Stimulated activated CD4-positive, alpha-beta T cell treated with anti-CD3 and anti-CD28 coated beads, Interleukin-4, amount 100 ng/mL, for 1 hour (primary cell): Measurements from ENCODE around the gene RAD9A.
A peak's percentile ranks its signal among the peaks of the same experiment; 100 is the strongest.

Experiments
- DNase-seq: peaks from one replicate; pipeline ENCODE4 v3.0.0-alpha.2; 2020

The RAD9A gene

DNA sequence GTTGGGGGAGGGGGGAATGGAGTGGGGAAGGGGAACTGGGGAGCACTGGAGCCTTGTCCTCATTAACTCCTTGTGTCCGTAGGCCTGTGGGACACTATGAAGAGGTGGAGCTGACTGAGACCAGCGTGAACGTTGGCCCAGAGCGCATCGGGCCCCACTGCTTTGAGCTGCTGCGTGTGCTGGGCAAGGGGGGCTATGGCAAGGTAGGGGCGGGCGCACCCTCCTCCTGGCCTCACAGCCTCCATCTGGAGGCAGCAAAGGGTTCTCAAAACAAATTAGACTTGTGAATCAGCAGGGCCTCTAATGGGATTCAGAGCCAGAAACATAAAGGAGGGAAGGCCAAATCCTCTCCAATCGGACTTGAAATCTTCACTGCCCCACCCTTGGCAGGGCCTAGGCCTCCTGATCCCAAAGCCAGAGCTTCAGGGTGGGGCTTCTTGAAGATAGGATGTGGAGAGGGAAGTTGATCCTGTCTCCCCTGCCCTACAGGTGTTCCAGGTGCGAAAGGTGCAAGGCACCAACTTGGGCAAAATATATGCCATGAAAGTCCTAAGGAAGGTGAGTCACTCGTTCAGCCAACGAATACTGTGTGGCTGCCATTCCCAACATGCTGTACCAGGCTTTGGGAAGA is 37.4 kb downstream of the RAD9A start:
- no peak for DNase-seq

DNA sequence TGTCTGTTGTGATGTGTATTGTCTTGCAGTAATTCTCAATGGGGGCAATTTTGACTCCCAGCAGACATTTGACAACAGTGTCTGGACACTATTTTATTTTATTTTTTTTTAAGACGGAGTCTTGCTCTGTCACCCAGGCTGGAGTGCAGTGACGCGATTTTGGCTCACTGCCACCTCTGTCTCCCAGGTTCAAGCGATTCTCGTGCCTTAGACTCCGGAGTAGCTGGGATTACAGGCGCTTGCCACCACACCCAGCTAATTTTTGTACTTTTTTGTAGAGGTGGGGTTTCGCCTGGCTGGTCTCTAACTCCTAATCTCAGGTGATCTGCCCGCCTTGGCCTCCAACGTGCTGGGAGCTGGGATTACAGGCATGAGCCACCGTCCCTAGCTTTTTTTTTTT is 37.9 kb downstream of the RAD9A start:
- DNase-seq: no peak

DNA sequence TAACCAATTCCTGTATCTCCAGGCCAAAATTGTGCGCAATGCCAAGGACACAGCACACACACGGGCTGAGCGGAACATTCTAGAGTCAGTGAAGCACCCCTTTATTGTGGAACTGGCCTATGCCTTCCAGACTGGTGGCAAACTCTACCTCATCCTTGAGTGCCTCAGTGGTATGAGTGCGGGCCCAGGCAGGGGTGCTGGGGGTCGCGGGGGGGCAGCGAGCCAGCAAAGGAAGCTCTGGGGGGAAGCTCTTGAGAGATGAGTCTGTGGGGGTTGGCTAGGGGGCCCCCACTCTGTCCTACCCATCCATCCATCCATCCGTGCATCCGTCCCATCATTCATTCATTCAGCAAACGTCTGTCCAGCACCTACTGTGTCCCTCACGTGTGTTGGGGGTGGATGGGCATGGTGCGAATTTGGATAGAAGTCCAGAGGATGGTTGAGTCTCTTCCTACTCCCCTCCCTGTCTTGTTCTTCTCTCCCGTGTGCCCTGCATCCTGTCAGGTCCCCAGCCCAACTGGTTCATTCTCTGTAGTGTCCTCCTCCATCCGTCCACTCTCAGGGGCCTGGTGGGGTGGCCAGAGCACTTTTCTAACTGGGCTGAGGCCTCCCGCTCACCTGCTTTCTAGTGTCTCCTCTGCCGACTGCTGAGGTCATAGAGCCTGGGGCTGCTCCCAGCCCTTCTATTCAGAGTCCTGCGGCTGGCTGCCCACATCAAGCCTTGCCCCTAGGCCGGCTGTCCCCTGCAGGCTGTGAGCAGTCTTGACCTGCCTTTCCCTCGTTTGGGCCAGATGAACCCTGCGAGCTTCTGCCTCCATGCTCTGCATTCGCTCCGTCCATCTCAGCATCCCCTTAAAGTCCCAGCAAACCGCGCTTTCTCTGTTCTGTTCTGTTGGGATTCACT is 39.8 kb downstream of the RAD9A start:
- DNase-seq: no peak

DNA sequence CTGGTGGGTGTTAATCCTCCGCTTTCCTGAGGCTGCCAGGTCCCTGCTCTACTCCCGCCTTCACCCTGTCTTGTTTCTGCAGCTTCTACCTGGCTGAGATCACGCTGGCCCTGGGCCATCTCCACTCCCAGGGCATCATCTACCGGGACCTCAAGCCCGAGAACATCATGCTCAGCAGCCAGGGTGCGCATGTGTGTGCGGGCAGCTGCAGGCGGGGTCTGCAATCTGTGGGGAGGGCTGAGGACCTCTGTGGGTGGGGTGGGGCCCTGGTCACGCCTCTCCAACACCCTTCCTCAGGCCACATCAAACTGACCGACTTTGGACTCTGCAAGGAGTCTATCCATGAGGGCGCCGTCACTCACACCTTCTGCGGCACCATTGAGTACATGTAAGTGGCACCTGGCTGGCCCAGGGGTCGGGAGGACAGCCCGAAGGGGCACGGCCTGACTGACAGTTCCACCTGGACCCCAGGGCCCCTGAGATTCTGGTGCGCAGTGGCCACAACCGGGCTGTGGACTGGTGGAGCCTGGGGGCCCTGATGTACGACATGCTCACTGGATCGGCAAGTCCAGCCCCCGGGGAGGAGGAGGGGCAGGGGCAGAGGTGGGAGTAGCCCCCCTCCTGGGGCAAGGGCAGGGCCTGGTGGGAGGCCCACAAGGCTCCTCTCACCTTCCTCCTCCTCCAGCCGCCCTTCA is 41.0 kb downstream of the RAD9A start:
- no peak for DNase-seq

DNA sequence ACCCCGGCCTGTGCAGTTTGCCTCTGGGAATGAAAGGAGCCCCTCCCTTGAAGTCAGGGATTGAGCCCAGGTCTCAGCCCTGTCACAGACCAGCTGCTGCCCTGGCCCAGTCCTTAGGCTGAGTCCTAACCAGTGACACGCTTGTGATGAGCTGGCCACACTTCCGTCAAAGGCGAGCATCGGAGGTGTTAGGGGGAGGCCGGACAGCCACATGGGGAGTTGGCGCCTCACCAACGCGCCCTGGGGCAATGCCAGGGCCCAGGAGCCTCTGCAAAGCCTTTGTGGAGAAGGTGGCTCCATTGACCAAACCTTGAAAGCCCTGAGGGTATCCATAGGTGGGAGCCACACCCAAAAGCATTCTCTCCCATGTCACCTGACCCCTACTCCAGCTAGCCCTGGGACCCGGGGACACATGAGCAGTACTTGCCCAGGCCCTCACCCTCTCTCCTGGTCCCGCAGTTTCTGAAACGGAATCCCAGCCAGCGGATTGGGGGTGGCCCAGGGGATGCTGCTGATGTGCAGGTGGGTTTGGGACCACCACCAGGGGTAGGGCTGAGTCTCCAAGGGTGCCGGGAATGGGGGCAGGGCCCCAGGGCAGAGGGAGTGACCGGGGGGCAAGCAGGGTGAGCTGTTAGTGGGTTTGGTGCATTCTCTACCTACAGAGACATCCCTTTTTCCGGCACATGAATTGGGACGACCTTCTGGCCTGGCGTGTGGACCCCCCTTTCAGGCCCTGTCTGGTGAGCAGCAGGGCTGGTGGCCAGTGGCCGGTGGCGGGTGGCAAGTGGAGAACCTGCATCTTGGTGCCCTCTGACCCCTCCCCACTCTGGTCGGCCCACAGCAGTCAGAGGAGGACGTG is 42.0 kb downstream of the RAD9A start:
- DNase-seq: no peak

DNA sequence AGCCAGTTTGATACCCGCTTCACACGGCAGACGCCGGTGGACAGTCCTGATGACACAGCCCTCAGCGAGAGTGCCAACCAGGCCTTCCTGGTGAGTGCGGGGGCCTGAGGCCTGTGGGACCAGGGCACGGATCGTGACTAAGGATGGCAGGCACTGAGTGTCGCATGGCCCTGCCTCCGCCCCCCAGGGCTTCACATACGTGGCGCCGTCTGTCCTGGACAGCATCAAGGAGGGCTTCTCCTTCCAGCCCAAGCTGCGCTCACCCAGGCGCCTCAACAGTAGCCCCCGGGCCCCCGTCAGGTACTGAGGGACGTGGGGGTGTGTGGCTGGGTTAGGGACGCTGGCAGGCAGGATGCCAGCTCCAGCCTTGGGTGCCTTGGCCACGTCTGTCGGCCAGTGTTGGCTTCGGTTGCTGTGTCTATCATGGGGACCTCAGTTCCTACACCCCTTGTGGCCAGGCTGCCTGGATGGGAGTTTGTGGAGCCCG is 42.7 kb downstream of the RAD9A start:
- DNase-seq: peak; percentile 26

DNA sequence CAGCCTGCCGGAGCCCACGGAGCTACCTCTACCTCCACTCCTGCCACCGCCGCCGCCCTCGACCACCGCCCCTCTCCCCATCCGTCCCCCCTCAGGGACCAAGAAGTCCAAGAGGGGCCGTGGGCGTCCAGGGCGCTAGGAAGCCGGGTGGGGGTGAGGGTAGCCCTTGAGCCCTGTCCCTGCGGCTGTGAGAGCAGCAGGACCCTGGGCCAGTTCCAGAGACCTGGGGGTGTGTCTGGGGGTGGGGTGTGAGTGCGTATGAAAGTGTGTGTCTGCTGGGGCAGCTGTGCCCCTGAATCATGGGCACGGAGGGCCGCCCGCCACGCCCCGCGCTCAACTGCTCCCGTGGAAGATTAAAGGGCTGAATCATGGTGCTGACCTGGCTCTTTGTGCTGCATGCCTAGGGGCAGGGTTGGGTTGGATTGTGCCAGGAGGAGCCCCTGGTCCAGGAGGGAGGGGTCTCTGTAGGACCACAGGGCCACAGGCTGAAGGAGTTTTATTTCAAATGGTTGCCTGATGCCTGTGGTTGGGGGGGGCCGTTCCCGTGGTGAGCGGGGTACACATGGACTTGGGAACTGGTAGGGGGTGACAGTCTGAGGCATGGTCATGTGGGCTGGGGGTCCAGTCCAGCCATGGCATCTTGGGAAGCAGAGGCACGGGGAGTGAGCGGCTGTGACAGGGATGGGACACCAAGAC is 43.4 kb downstream of the RAD9A start:
- DNase-seq: peak; percentile 32

DNA sequence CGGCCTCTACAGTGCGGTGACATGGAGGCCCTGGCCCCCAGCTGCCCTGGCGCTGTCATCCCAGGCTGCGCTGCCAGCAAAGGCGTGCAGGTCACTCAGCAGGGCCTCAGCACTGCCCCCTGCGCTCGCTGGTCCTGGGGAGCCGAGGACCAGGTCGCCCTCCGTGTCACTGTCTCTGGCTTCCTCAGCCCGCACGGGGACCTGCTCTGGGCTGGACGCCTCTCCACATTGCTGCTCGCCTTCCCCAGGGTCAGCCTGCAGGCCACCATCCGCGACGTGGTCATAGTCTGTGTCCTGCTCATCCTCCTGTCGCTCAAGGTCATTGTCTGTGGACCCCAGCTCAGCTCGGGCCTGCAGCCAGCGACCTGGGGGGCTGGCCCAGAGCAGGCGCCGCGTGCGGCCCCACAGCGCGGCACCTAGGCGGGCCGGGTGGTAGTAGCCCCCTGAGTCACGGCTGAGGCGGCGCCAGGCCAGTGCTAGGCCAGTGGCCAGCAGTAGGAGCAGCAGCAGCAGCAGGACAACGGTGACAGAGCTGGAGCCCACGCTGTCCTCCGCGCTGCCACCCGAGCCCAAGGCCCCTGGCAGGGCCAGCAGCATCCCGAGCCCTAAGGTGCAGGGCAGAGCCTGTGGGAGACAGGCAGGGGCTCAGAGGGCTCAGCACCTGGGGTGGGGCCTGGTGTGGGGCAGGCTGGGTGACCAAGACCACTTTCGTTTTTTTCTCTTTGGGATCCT is 44.1 kb downstream of the RAD9A start:
- DNase-seq: no peak

DNA sequence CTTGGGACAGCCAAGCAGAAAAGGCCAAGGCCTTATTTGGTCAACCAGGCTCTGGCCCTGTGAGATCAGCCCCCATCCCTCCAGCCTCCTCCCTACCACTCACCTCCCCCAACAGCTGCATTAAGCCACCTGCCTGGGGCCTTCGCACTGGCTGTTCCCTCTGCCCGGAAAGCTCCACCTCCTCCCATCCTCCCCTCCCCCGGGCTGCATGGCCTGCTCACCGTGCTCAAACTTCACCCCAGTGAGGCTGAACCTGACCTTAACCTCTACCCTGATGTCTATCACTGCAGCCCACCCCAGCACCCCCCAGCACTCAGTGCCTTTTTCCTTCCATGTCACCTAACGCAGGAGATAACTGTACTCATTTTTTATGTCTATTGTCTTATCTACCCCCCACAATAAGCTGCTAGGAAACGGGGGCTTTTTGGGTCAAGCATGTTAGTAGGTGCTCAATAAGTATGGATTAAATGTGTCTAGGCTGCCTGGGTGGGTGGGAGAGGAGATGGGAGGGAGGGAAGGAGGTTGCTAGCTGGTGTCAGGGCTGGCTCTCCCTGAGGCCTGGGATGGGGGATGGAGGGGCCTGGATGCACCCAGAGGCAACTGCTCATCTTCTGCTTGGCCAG is 44.8 kb downstream of the RAD9A start:
- DNase-seq: peak; percentile 73

DNA sequence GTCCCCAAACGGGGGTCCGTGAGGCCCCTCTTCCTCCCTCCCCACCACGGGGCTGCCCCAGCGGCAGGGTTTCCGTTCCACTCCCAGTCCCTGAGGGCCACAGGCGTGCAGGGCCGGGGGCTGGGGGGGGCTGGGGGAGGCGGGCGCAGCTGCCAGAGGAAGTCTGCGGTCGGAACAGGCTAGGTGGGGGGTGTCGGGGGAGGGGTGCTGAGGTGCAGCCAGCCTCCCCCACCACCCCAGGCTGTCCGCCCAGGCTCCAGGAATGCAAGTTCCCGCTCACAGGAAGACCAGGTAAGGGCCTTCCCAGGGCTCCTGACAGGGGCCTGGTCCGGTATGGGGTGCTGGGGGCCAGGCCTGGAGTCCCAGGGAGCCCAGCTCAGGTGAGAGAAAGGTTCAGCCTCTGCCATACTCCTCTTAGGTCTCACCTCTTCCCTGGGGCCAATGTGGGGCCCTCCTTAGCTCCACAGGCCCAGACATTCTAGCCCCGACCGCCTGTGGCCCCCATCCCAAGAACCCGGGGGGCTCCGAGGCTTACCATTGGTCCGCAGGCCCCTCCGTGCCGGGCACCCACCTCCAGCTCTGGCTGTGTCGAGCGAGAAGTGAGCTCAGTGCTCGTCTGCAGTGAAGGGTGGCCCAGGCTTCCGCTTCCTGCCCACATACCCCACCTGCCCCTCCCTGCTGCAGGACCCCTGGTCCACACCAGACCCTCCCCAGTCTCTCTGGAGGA is 45.5 kb downstream of the RAD9A start, which contains the start of gene PTPRCAP:
Gene PTPRCAP, minus strand, starts transcription at position 601 of the 727 bp plus-strand sequence. Its CDS starts 63 bp downstream, at position 538.
- peak; percentile 70 for DNase-seq

DNA sequence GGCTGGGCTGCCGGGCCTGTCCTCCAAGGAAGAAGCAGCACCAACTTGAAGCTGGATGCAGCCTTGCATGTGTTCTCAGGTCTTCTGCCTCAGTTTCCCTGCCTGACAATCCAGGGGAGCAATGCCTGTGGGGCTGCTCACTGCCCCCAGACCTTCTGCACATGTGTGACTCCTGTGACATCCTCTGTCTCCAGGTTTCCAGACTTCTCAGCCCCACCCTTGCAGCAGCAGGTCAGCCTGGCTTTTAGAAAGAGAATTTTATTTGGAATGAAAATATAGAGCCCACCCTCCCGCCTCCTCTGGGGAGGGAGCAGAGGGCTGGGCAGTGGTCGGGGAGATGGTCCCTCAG is 46.0 kb downstream of the RAD9A start:
- no peak for DNase-seq

DNA sequence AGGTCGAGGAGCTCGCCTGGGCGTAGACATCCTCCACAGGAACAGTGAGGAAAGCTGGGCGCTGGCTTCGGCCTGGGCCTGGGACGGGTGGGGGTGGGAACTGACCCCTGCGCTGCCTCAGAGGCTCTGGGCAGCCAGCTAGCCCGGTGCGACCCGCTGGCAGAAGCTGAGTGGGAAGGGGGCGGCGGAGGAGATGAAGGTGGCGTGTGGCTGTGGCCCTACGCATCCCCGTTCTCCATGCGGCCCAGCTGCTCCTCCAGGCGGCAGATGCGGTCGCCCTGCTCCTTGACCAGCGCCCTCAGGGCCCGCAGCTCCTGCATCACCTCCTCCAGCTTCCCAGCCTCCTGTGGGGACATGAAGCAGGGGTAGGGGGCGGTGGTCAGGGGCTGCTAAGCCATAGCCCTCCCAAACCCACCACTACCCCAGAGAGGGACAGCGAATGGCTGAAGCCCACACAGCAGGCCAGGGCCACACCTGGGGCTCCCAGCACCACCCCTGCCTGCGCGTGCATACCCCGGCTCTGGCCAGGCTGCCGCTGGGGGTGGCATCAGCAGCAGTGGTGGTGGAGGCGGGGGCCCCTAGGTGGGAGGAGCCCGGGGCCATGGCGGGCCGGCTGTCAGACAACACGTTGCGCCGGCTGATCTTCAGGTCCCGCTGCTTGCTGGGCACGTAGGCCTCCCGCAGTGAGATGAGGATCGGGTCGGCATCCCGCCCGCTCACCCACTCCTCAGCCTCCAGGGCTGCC is 46.5 kb downstream of the RAD9A start:
- DNase-seq: peak; percentile 77

DNA sequence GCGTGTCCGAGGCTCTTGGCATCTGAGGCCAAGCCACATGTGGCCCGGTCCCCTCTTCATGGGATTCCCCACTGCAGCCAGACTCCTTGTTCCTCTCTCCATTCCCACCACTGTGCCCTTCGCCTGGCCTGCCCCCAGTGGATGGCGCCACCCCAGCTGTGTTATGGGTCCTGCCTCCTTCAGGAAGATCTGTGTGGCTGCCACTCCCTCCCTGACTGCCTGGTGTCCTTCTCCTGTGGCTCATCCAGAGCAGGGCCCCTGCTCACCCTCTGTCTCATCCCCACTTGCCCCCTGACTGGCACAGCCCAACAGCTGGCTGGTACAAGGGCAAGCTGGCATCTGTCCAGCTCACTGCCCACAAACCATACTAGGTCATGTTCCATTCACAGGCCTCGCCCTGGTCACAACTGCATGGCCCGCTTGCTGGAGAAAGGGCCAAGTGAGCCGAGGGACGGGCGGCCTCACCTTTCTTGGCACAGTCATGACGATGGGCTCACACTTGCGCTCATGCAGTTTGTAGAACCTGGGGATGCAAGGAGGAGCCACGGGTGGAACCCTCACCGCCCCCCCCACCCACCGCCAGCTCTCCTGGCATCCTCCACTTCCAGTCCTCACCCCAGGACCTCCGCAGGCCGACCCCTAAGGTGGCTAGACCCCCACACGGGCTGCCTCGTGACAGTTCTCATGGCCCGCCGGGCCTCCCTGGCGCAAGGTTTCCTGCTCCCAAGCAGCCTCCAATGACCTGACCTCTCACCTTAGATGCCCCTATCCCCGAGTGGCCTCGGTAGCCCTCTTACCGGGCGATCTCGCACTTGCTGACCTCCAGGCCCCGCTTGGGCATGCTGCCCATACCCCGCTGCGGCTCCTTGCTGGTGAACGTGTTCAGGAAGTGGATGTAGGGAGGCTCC is 47.8 kb downstream of the RAD9A start:
- peak; percentile 30 for DNase-seq

DNA sequence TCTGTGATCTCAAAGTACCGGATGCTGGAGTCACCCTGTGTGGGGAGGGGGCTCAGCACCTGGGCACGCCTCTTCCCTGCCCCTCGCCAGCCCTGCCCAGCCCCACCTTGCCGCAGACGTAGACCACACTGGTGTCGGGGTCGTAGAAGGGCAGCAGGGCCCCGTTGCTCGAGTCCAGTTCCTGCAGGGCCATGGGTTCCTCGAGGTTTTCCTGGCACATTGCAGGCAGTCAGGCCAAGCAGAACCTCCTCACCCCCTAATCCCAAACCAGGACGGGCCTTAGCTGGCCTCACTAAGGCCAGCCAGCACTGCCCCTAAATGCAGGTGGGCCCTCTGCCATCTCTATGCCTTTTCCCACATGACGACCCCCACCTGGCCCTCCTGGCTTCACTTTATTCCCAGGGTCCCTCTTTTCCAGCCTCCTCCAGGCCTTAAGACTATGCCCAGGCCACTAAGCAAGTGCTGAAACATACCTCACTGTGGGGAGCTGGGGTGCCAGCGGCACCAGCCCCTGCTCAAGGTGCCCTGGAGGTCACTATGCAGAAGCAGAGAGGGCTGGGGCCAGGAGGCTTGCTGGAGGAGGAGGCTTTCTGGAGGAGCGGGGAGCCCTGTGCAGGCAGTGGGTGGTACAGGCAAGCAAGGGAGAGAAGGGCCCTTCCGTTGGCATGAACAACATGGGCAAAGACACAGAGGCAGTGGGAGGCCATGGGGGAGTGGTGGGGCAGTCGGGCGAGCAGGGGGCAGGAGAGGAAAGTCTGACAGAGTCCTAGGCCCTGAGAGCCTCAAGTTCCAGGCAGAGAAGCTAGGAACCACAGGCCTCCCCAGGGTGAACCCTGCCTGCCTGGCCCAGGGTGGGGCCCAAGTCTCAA is 48.7 kb downstream of the RAD9A start:
- no peak for DNase-seq

DNA sequence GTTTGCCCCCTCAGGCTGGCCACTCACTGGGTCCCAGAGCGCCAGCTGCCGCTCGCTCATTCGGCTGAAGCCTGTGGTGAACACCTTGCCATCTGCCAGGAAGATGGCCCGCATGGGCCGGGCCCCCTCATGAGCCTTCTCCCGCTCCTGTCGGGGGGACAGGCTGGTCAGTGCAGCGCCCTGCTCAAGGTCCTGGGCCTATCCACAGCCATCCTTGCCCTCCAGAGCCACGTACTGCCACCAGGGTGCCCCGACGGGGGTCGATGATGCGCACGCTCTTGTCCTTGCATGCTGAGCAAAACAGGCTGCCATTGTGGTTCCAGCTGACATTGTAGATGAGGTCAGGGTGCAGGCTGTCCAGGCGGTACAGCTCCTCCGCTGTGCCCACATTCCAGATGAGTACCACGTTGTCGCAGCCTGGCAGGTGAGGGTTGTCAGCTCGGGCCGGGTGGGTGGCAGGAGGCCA is 49.3 kb downstream of the RAD9A start:
- DNase-seq: no peak

DNA sequence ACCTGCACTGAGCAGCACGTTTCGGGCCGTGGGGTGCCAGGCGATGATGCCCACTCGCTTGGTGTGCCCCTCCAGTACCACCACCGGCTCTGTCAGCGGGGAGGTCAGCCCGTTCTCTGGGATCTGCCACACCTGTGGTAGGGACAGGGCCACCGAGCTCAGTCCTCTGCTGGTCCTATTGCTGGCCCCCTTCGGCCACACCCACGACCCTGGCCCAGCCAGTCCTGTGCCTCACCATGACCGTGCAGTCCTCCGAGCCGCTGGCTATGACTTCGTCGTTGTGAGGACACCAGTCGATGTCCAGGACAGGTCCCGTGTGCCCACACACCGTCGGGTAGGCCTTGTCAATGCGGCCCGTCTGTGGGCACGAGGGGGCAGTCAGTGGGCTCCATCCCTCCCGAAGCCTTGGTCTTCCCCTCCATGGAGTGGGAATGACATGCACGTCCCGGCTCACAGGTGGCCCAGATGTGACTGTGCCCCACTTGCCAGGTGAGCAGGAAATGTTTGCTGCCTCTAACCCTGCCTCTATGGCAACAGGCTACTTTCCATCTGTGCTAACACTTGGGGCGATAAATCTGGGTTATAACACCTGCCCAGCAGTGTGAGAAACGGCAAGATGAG is 50.1 kb downstream of the RAD9A start:
- DNase-seq: no peak
